GM19023 (cell line): ENCODE data around the gene GJB3.
"Not testable (repeated sequence)": the region's sequence is repeated elsewhere in the genome, so short reads cannot be mapped to it uniquely, and the experiment has no call there.

Experiments used
- ATAC-seq: cut with Tn5 transposase; IDR thresholded peaks from one replicate; pipeline ENCODE4 v1.9.1; 2021; ENCODE audit warnings: mild to moderate bottlenecking, moderate library complexity; ENCODE audit not compliant: unreplicated experiment

GJB3 gene

GRCh38 chr1:34785231-34785874 is 4.3 kb downstream of the GJB3 start:
- no peak for ATAC-seq

GRCh38 chr1:34785875-34786470 is 5.0 kb downstream of the GJB3 start:
- ATAC-seq: no peak

GRCh38 chr1:34786521-34787325 is 5.7 kb downstream of the GJB3 start:
- ATAC-seq: no peak

- no peak for ATAC-seq
These were observed 6.7 kb downstream of the GJB3 start for GRCh38 chr1:34787461-34788420.

GRCh38 chr1:34790985-34791384 is 10.0 kb downstream of the GJB3 start:
- ATAC-seq: no peak

GRCh38 chr1:34792424-34792823 is 11.4 kb downstream of the GJB3 start:
- no peak for ATAC-seq

- no peak for ATAC-seq
These were observed 12.1 kb downstream of the GJB3 start, which contains the start of gene GJA4 for GRCh38 chr1:34792868-34793727. GJA4 (plus strand) TSS chr1:34792999; CDS start chr1:34794214, 1,215 bp downstream.

- ATAC-seq: no peak
These were observed 13.2 kb downstream of the GJB3 start for GRCh38 chr1:34794001-34794789.

- no peak for ATAC-seq
These were observed 13.8 kb downstream of the GJB3 start for GRCh38 chr1:34794790-34795180.

GRCh38 chr1:34795916-34796315 is 14.9 kb downstream of the GJB3 start:
- no peak for ATAC-seq

GRCh38 chr1:34796990-34797389 is 16.0 kb downstream of the GJB3 start:
- ATAC-seq: no peak

GRCh38 chr1:34800214-34800613 is 19.2 kb downstream of the GJB3 start:
- ATAC-seq: no peak

- no peak for ATAC-seq
These were observed 22.8 kb downstream of the GJB3 start for GRCh38 chr1:34803770-34804169.

GRCh38 chr1:34806396-34806795 is 25.4 kb downstream of the GJB3 start:
- ATAC-seq: no peak

GRCh38 chr1:34808051-34808810 is 27.2 kb downstream of the GJB3 start:
- no peak for ATAC-seq

GRCh38 chr1:34810781-34811180 is 29.8 kb downstream of the GJB3 start:
- not testable (repeated sequence) for ATAC-seq

- ATAC-seq: no peak
These were observed 35.3 kb downstream of the GJB3 start for GRCh38 chr1:34816332-34816731.

- ATAC-seq: no peak
These were observed 35.8 kb downstream of the GJB3 start for GRCh38 chr1:34816778-34817177.
